Islet of Langerhans (tissue), 1 donor: ENCODE measurements around the gene FAM78B.

ENCODE experiments used
- FAIRE-seq: peaks from one replicate; lab custom pipeline; 2011; peaks lifted over from hg19 to GRCh38; lab: Jason Lieb, UNC

Gene FAM78B

GRCh38 chr1:166119471-166119965, 47.3 kb downstream of the FAM78B start:
- FAIRE-seq = no peak

- FAIRE-seq = no peak
Observed at GRCh38 chr1:166117776-166118175, 49.0 kb downstream of the FAM78B start.

GRCh38 chr1:166116026-166116425, 50.8 kb downstream of the FAM78B start:
- FAIRE-seq = no peak

GRCh38 chr1:166114419-166114818, 52.4 kb downstream of the FAM78B start:
- FAIRE-seq = no peak

- FAIRE-seq = no peak
Observed at GRCh38 chr1:166113630-166114029, 53.2 kb downstream of the FAM78B start.

- no peak for FAIRE-seq
Observed at GRCh38 chr1:166113031-166113430, 53.8 kb downstream of the FAM78B start.

- no peak for FAIRE-seq
Observed at GRCh38 chr1:166112425-166112824, 54.4 kb downstream of the FAM78B start.

- no peak for FAIRE-seq
Observed at GRCh38 chr1:166111430-166111829, 55.4 kb downstream of the FAM78B start.

- FAIRE-seq = no peak
Observed at GRCh38 chr1:166090244-166090643, 76.6 kb downstream of the FAM78B start.

GRCh38 chr1:166089804-166090203, 77.0 kb downstream of the FAM78B start:
- no peak for FAIRE-seq

- no peak for FAIRE-seq
Observed at GRCh38 chr1:166088572-166088955, 78.2 kb downstream of the FAM78B start.

GRCh38 chr1:166087734-166088571, 78.8 kb downstream of the FAM78B start:
- no peak for FAIRE-seq

GRCh38 chr1:166086113-166086883, 80.5 kb downstream of the FAM78B start:
- FAIRE-seq = no peak

GRCh38 chr1:166084613-166085012, 82.2 kb downstream of the FAM78B start:
- FAIRE-seq = no peak

- FAIRE-seq = no peak
Observed at GRCh38 chr1:166083887-166084286, 82.9 kb downstream of the FAM78B start.

- FAIRE-seq = no peak
Observed at GRCh38 chr1:166082601-166083000, 84.2 kb downstream of the FAM78B start.

GRCh38 chr1:166080967-166081870, 85.6 kb downstream of the FAM78B start:
- FAIRE-seq = no peak

- no peak for FAIRE-seq
Observed at GRCh38 chr1:166080277-166080966, 86.4 kb downstream of the FAM78B start.

GRCh38 chr1:166079276-166079675, 87.5 kb downstream of the FAM78B start:
- no peak for FAIRE-seq

- no peak for FAIRE-seq
Observed at GRCh38 chr1:166073489-166073888, 93.3 kb downstream of the FAM78B start.

- FAIRE-seq = no peak
Observed at GRCh38 chr1:166069390-166069789, 97.4 kb downstream of the FAM78B start.

GRCh38 chr1:166066107-166066506, 100.7 kb downstream of the FAM78B start:
- no peak for FAIRE-seq
